ENCODE results near the gene CEP120. TPM values are rescaled to one million over a fixed set of nuclear protein-coding genes. Genes with fewer than 3 reads are reported as not detected.

CEP120 gene
- total and polyA plus RNA-seq, 8 donors = 3.5 to 27.5 (median 4.9) TPM

- 44 to 67% (median 55%) methylated on average over 4 of the region's 4 CpGs for WGBS, 5 donors
- DNase-seq = no peak
- Histone ChIP-seq H3K4me3 (no peak overlapping the region), H3K9me3 (no peaks in the 10 kb centered on the region), H3K36me3 (no peaks in the 10 kb centered on the region), H3K27me3 (no peaks in the 10 kb centered on the region), H3K27ac (no peak overlapping the region), H3K4me1 (no peaks in the 10 kb centered on the region)
- intact Hi-C loops (cut with DNase I; ENCODE audit: low total_unique reads) = no loop called here
- no peak for TF ChIP-seq EP300 (IDR thresholded peaks at IDR 0.05)
- no peak for TF ChIP-seq POLR2A (IDR thresholded peaks at IDR 0.05)
- TF ChIP-seq, protein P1, sequence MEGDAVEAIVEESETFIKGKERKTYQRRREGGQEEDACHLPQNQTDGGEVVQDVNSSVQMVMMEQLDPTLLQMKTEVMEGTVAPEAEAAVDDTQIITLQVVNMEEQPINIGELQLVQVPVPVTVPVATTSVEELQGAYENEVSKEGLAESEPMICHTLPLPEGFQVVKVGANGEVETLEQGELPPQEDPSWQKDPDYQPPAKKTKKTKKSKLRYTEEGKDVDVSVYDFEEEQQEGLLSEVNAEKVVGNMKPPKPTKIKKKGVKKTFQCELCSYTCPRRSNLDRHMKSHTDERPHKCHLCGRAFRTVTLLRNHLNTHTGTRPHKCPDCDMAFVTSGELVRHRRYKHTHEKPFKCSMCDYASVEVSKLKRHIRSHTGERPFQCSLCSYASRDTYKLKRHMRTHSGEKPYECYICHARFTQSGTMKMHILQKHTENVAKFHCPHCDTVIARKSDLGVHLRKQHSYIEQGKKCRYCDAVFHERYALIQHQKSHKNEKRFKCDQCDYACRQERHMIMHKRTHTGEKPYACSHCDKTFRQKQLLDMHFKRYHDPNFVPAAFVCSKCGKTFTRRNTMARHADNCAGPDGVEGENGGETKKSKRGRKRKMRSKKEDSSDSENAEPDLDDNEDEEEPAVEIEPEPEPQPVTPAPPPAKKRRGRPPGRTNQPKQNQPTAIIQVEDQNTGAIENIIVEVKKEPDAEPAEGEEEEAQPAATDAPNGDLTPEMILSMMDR (IDR thresholded peaks at IDR 0.05) = no peak
- TF ChIP-seq POLR2AphosphoS5 (IDR thresholded peaks at IDR 0.05) = no peak
Observed at GRCh38 chr5:123452401-123452800, 29.2 kb upstream of the CEP120 start.

DNA sequence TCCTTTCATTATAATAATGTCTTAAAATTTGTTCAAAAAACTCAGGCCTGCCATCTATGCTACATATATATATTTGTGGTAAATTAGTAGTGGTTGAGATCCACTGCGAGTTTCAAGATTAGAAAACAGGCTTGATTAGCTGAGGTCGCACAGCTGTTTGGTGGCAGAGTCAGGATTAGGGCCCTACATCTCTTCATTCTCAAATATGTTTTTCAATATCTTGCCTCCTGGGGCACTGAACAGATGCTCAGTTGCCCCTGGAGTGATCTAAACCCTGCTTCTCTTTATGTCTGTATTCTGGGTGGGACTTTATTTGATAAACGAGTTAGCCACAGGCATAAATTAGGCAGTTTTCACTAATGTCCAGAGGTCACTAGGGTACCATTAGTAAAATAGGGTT lies 27.8 kb upstream of the CEP120 start:
- Histone ChIP-seq H3K27me3 (no peaks in the 10 kb centered on the region), H3K36me3 (no peaks in the 10 kb centered on the region), H3K9me3 (no peaks in the 10 kb centered on the region), H3K4me3 (no peak overlapping the region), H3K4me1 (no peaks in the 10 kb centered on the region), H3K27ac (no peak overlapping the region)
- TF ChIP-seq POLR2A (IDR thresholded peaks at IDR 0.05) (no peak), POLR2AphosphoS5 (IDR thresholded peaks at IDR 0.05) (no peak), EP300 (IDR thresholded peaks at IDR 0.05) (no peak)
- TF ChIP-seq, protein P1 (IDR thresholded peaks at IDR 0.05) = no peak
- intact Hi-C loops (cut with DNase I; ENCODE audit: low total_unique reads) = no loop called here
- 66 to 78% (median 71%) methylated on average over 3 of the region's 3 CpGs for WGBS, 5 donors
- DNase-seq = no peak

DNA sequence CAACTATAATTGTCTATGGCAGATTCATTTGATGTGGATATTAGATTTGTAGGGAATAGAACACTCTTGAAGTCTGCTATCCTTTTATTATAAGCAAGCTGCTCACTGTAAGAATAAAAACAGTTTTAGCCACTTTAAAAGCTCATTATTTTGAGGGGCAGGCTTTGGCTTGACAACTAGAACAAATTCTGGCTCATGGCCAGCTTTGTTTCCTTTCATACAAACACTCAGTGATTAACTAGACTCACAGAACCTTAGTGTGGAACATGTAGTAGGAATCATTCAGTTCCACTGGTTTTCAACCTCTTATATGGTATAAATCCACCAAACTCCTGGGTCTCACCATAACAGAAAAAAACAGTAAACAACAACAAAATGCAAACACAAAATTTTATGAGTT lies 27.4 kb upstream of the CEP120 start:
- no peaks in the 10 kb centered on the region for H3K9me3 ChIP-seq
- no peaks in the 10 kb centered on the region for H3K27me3 ChIP-seq
- TF ChIP-seq EP300 (IDR thresholded peaks at IDR 0.05) = no peak
- TF ChIP-seq, protein P1 (IDR thresholded peaks at IDR 0.05) = no peak
- TF ChIP-seq POLR2A (IDR thresholded peaks at IDR 0.05) = no peak
- TF ChIP-seq POLR2AphosphoS5 (IDR thresholded peaks at IDR 0.05) = no peak
- H3K4me3 ChIP-seq = no peak overlapping the region
- peak in 1 of 2 donors; percentile 83 for DNase-seq
- no peaks in the 10 kb centered on the region for H3K36me3 ChIP-seq
- intact Hi-C loops (cut with DNase I; ENCODE audit: low total_unique reads) = no loop called here
- no peak overlapping the region for H3K27ac ChIP-seq
- no peaks in the 10 kb centered on the region for H3K4me1 ChIP-seq

DNA sequence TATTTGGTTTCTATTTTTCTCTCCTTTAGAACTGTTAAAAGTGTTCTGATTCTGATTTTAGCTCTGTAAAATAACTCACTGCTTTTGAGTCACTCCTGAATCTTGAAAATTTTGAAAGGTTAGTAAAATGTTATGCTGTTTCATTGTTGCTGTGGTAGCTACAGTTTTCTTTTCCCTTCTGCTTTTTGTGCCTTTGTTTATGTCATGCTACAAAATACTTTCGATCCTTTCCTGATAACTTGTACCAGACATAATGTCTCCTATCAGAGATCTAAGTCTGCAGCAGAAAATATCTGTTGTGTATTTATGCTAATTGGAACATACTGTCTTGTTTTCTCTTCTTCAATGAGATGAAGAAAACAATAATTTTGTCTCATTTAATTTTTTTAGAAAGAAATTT lies 26.9 kb upstream of the CEP120 start:
- no peak for DNase-seq
- Histone ChIP-seq H3K27ac (no peak overlapping the region), H3K27me3 (no peaks in the 10 kb centered on the region), H3K4me1 (no peaks in the 10 kb centered on the region), H3K36me3 (no peaks in the 10 kb centered on the region), H3K9me3 (no peaks in the 10 kb centered on the region), H3K4me3 (no peak overlapping the region)
- 13 to 31% (median 31%) methylated on average over 1 of the region's 1 CpG for WGBS, 5 donors
- intact Hi-C loops (cut with DNase I; ENCODE audit: low total_unique reads) = no loop called here
- no peak for TF ChIP-seq POLR2A (IDR thresholded peaks at IDR 0.05)
- no peak for TF ChIP-seq POLR2AphosphoS5 (IDR thresholded peaks at IDR 0.05)
- no peak for TF ChIP-seq EP300 (IDR thresholded peaks at IDR 0.05)
- TF ChIP-seq, protein P1 (IDR thresholded peaks at IDR 0.05) = no peak
